Prostate gland (tissue), 2 donors: ENCODE measurements around the gene GSE1. TPM values are rescaled to one million over a fixed set of nuclear protein-coding genes. Genes with fewer than 3 reads are reported as not detected.

Source experiments
- DNase-seq: peaks from one replicate; pipeline ENCODE4 v3.0.0-alpha.2; 2019; ENCODE audit warnings: low spot score
- H3K27ac ChIP-seq, 2 donors: fragments of 200-600 bp; sonication (generic); 2 replicates each; pipeline ENCODE4 v1.5.1; 2017 to 2019
- H3K27me3 ChIP-seq: fragments of 200-600 bp; sonication (generic); replicated peaks from 2 replicates; pipeline ENCODE4 v1.5.1; 2019; ENCODE audit not compliant: insufficient read depth
- H3K36me3 ChIP-seq, 2 donors: fragments of 200-600 bp; sonication (generic); 1 replicate in 1 of 2; 2 replicates in 1 of 2; pipeline versions ENCODE4 v1.5.1 to v1.8.1; 2017 to 2019
- H3K4me1 ChIP-seq: fragments of 200-600 bp; sonication (generic); replicated peaks from 2 replicates; pipeline ENCODE4 v1.5.1; 2019
- H3K4me3 ChIP-seq, 2 donors: fragments of 200-600 bp; sonication (generic); 2 replicates each; pipeline ENCODE4 v1.5.1; 2017 to 2019
- H3K9me3 ChIP-seq: fragments of 200-600 bp; sonication (generic); 2 replicates; pipeline ENCODE4 v1.5.1; 2017
- POLR2A ChIP-seq: fragments of 450-650 bp; IDR thresholded peaks from one replicate; pipeline ENCODE4 v1.6.1; 2016; ENCODE audit warnings: antibody characterized with exemption, mild to moderate bottlenecking
- POLR2AphosphoS5 ChIP-seq: sonication (generic); formaldehyde crosslinking; IDR thresholded peaks from one replicate; pipeline ENCODE4 v1.6.1; 2017; ENCODE audit warnings: antibody characterized with exemption
- WGBS: methylation state at CpG from one replicate; pipeline ENCODE4 v1.1.5; 2018; 5-methylcytosine and 5-hydroxymethylcytosine counted together
- intact Hi-C: fragments of 100-400 bp; cut with DNase I; formaldehyde crosslinking; loops from one replicate; pipeline ENCODE4 v1.14.2; 2022
- total RNA-seq, 2 donors: library from RNA; depleted of rRNA; stranded (reverse); fragments of >200 nt; gene quantifications; one replicate each; pipeline ENCODE4 v1.1.0, GENCODE V29; 2016
- TF ChIP-seq, protein P1 (sequence below), 4 experiments: fragments of 200-600 bp in 2 of 4; fragments of 450-650 bp in 2 of 4; sonication (generic) in 2 of 4; IDR thresholded peaks; 1 replicate in 3 of 4; 2 replicates in 1 of 4; pipeline ENCODE4 v1.5.1; 2016 to 2019; ENCODE audit warnings: antibody characterized with exemption in 4 of 4, mild to moderate bottlenecking in 2 of 4, moderate library complexity in 2 of 4

Gene GSE1
- total RNA-seq, 2 donors from 2014 or later, result 41.4 to 146 TPM

DNA sequence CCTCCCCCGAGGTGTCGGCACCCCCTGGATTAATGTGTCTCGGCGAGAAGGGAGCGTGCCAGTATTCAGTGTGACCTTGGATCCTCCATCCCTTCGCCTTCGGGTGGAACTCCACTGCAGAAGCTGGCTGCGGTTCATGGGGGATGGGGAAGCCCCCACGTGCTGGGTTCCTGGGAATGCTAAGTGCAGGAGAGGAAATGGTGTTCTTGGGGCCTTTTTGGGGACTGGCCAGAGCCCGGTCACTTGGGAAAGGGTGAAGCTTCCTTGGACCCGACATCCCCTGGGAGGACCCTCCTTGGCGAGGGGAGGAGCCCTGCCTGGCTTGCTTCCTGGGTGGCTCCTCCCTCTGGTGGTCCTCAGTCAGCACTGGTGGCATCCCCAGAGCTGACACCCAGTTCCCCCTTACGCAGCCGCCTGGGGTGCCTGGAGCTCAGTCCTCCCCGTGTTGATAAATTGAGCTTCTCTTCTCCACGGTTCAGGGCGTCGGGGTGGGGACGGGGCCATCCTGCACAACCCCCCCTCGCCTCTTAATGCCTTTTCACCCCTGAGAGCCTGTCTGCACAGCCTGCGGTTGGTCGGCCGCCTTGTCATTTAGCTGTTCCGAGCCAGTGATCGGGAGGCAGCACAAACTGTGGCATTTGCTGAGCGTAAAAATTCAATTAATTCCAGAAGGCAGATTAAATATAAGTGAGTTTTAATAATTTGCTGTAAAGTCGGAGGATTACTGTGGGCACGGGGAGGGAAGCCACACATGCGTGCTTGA is 30.7 kb upstream of the GSE1 start:
- DNase-seq, result no peak
- Histone ChIP-seq H3K4me3 (no peak overlapping the region), H3K27ac (no peak overlapping the region), H3K36me3 (no peaks in the 10 kb centered on the region), H3K4me1 (no peaks in the 10 kb centered on the region), H3K9me3 (no peaks in the 10 kb centered on the region), H3K27me3 (no peaks in the 10 kb centered on the region)
- 65% methylated on average over 28 of the region's 29 CpGs for WGBS
- TF ChIP-seq POLR2A (no peak), POLR2AphosphoS5 (no peak)
- TF ChIP-seq, protein P1, sequence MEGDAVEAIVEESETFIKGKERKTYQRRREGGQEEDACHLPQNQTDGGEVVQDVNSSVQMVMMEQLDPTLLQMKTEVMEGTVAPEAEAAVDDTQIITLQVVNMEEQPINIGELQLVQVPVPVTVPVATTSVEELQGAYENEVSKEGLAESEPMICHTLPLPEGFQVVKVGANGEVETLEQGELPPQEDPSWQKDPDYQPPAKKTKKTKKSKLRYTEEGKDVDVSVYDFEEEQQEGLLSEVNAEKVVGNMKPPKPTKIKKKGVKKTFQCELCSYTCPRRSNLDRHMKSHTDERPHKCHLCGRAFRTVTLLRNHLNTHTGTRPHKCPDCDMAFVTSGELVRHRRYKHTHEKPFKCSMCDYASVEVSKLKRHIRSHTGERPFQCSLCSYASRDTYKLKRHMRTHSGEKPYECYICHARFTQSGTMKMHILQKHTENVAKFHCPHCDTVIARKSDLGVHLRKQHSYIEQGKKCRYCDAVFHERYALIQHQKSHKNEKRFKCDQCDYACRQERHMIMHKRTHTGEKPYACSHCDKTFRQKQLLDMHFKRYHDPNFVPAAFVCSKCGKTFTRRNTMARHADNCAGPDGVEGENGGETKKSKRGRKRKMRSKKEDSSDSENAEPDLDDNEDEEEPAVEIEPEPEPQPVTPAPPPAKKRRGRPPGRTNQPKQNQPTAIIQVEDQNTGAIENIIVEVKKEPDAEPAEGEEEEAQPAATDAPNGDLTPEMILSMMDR (IDR thresholded peaks at IDR 0.05), result no peak
- intact Hi-C loops, result no loop called here

DNA sequence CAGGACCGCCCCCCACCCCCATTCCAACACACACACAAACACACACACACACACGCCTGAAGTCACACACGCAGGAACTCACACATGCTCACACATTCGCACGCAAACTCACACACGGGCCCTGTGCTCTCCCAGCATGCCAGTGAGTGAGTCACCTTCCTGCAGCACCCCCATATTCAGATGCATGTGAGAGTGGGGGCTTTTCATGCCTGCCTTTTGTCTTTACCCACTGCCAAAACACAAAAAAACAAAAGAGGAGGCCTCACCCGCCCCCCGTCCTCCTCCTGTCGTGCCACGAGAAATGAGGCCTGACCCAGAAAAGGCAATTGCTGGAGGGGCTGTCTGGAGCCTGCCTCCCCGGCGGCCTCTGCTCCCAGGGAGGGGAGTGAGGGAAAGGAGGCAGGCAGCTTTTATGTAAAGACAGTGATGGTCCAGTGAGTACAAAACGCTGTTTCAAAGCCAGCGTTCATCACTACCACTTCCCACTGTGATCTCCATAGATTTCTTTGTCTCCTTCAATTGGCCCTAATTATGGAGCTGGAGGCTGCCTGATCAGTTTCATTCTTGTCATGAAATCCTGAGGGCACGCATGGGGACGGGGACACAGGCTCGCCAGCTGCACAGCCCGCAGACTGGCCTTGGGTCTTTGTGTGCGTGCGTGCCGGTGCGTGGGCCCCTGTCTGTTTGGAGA is 29.5 kb upstream of the GSE1 start:
- no peak for DNase-seq
- Histone ChIP-seq H3K36me3 (no peaks in the 10 kb centered on the region), H3K9me3 (no peaks in the 10 kb centered on the region), H3K4me1 (no peaks in the 10 kb centered on the region), H3K4me3 (no peak overlapping the region), H3K27ac (no peak overlapping the region), H3K27me3 (no peaks in the 10 kb centered on the region)
- intact Hi-C loops, result no loop called here
- 77% methylated on average over 17 of the region's 22 CpGs for WGBS
- TF ChIP-seq, protein P1 (IDR thresholded peaks at IDR 0.05), result no peak
- TF ChIP-seq POLR2AphosphoS5 (no peak), POLR2A (no peak)

DNA sequence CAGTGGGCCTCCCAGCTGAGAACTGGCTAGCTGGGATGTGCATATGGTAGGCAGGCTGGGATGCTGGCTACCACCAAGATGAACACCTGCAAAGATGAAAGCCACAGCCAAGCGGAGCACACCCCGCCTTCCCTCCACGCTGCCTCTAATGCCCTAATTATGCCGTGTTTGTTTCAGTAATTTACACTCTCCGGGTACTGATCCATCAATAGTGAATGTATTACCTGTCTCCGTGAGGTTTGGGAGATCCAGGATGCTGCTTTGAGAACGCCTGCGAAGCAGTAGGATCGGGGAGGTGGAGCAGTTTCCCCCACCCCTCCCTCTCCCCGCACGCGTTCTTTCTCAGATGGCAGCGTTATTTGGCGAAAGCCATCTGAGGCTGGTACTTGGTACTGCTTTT is 28.9 kb upstream of the GSE1 start:
- Histone ChIP-seq H3K36me3 (no peaks in the 10 kb centered on the region), H3K4me3 (no peak overlapping the region), H3K4me1 (no peaks in the 10 kb centered on the region), H3K27me3 (no peaks in the 10 kb centered on the region), H3K27ac (no peak overlapping the region), H3K9me3 (no peaks in the 10 kb centered on the region)
- no peak for DNase-seq
- 92% methylated on average over 14 of the region's 14 CpGs for WGBS
- TF ChIP-seq, protein P1 (IDR thresholded peaks at IDR 0.05), result no peak
- intact Hi-C loops, result no loop called here

DNA sequence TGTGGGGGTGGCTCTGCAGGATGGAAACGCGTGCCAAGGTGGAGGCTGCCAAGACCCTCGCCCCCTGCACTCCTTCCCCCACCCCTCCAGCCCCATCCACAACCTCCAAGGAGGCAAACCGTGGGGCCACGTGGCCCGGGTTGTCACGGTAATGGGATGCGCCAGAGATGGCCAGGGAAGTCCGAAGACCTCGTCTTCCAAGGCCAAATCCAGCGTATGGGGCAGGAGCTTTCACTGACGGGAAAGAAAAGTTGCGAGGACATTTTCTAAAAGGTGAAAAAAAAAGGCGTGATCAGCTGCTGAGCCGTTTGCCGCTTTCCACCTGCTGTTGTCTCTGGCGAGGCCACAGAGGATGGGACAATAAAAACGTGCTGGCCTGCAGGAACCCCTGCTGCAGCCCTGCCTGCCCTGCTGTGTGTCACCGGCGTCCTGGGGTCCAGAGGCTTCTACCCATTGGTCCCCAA is 28.3 kb upstream of the GSE1 start:
- Histone ChIP-seq H3K9me3 (no peaks in the 10 kb centered on the region), H3K27me3 (no peaks in the 10 kb centered on the region), H3K27ac (no peak overlapping the region), H3K4me1 (no peaks in the 10 kb centered on the region), H3K36me3 (no peaks in the 10 kb centered on the region), H3K4me3 (no peak overlapping the region)
- DNase-seq, result no peak
- WGBS, result 86% methylated on average over 20 of the region's 20 CpGs
- TF ChIP-seq, protein P1 (IDR thresholded peaks at IDR 0.05), result no peak
- TF ChIP-seq POLR2A (no peak), POLR2AphosphoS5 (no peak)
- intact Hi-C loops, result no loop called here

DNA sequence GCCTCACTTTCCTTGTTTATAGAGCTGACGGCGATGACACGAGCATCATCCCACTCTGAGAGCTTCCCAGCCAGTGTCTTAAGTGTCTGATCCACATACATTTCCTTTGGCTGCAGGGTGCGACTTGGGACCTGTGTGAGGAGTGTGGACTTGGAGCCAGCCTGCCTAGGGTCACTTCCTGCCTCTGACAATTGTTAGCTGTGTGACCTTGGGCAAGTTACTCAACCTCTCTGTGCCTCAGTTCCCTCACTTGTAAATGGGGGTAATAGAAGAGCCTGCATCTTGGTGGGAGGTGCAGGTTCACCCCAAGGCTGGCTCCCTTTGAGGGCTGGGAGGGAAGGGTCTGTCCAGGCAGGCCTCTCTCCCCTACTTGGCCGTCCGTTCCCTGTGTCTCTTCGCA is 27.4 kb upstream of the GSE1 start:
- Histone ChIP-seq H3K27me3 (no peaks in the 10 kb centered on the region), H3K4me1 (no peaks in the 10 kb centered on the region), H3K4me3 (no peak overlapping the region), H3K9me3 (no peaks in the 10 kb centered on the region), H3K36me3 (no peaks in the 10 kb centered on the region), H3K27ac (no peak overlapping the region)
- 91% methylated on average over 7 of the region's 7 CpGs for WGBS
- intact Hi-C loops, result no loop called here
- TF ChIP-seq POLR2A, result no peak
- TF ChIP-seq POLR2AphosphoS5, result no peak
- DNase-seq, result no peak
